ENCODE measurements around the gene TCF4.
A peak's percentile ranks its signal among the peaks of the same experiment; 100 is the strongest.

TCF4 gene

DNA sequence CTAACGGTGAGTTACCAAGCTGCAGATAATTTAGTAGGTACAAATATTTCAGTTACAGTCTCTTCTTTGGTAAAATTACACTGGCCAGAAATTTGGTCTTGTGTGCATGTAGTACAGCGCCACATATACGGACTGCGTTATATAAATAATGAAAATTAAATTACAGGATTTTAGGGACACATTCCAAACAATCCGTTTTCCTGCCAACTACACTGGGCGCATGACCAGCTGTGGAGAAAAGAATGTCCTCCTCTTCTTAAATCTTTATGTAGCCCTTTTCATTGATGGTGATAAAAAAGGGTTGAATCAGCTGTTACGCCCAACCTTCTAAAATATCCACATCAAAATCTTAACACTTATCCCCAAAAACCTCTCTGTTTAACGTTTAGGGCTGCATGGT is 37.5 kb downstream of the TCF4 start:
- TF ChIP-seq CTCF (IDR thresholded peaks at IDR 0.05; ENCODE audit: low read depth, low read length, missing control alignments): no peak
- DNase-seq (ENCODE audit: extremely low read depth, low read depth): no peak
- H3K4me3 ChIP-seq (replicated peaks; ENCODE audit: low read depth, low read length): no peak overlapping the region

DNA sequence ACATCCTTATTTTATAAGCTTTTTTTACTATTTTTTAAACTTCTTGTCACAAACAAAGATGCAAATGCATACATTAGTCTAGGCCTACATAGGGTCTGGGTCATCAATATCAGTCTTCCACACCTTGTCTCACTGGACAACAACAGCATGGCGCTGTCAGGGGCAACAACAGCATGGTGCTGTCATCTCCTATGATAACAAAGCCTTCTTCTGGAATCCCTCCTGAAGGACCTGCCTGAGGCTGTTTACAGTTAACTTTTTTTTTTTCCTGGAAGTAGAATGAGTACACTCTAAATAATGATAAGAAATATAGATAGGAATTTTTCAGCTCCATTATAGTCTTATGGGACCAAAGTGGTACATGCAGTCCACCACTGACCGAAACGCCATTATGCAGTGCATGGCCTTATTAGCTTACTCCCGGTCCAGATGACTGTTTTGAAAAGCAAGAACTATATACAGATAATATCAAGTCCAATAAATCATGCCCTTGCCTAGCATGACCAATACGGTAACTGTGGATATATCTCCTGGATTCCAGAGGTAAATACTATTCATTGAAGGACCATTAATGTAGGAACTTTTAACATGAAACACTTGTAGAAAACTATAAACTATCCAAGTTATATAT is 38.4 kb downstream of the TCF4 start:
- DNase-seq (ENCODE audit: extremely low read depth, low read depth): no peak
- H3K4me3 ChIP-seq (replicated peaks; ENCODE audit: low read depth, low read length): no peak overlapping the region
- no peak for TF ChIP-seq CTCF (IDR thresholded peaks at IDR 0.05; ENCODE audit: low read depth, low read length, missing control alignments)

- H3K4me3 ChIP-seq (replicated peaks; ENCODE audit: low read depth, low read length): no peak overlapping the region
- no peak for TF ChIP-seq CTCF (IDR thresholded peaks at IDR 0.05; ENCODE audit: low read depth, low read length, missing control alignments)
- no peak for DNase-seq (ENCODE audit: extremely low read depth, low read depth)
These were observed 40.3 kb downstream of the TCF4 start for GRCh38 chr18:55547705-55548056.

- TF ChIP-seq CTCF (IDR thresholded peaks at IDR 0.05; ENCODE audit: low read depth, low read length, missing control alignments): no peak
- DNase-seq (ENCODE audit: extremely low read depth, low read depth): peak; percentile 19
- peak overlapping the region; percentile 26 for H3K4me3 ChIP-seq (replicated peaks; ENCODE audit: low read depth, low read length)
These were observed 40.9 kb downstream of the TCF4 start for GRCh38 chr18:55546851-55547704.

DNA sequence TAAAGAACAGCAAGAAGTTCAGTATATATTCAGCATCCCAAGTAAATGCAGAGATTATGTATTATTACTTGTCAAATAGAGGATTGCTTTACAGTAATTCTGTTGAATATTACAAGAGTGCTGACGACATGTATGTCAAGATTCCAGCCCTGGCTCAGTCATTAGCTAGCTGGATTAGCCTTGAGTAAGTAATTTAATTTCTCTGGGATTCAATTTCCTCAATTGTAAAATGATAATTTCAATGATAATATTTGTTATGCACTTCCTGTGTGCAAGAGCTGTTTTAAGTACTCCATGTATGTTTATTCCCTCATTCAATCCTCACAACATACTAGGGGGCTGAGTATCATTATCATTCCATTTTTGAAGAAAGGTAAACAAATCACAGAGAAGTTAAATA is 44.0 kb downstream of the TCF4 start:
- TF ChIP-seq CTCF (IDR thresholded peaks at IDR 0.05; ENCODE audit: low read depth, low read length, missing control alignments): no peak
- no peak for DNase-seq (ENCODE audit: extremely low read depth, low read depth)
- H3K4me3 ChIP-seq (replicated peaks; ENCODE audit: low read depth, low read length): no peak overlapping the region

DNA sequence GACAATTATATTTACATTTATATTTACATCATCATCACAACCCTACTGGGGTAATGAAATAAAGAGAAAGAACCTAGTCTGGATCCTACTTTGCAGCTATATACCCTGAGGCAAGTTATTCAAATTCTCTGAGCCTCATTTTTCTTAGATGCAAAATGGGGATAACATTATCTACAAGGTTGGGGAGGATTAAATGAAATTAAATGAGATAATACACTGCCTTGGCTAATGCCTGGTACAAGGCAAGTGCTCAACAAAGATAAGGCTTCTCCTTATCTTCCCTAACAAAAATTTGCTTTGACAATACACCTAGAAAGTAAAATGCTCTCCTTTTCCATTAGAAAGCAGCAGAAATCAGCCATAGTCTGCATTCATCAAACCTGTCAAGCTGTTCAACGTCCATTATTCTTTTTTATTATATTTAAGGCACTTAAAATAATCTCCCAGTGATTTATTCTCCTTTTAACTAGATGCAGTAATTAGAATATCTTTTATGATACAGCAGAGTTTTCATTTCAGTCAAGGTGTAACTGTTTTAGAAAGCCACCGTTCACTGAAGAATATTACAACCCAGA is 44.8 kb downstream of the TCF4 start:
- TF ChIP-seq CTCF (IDR thresholded peaks at IDR 0.05; ENCODE audit: low read depth, low read length, missing control alignments): no peak
- H3K4me3 ChIP-seq (replicated peaks; ENCODE audit: low read depth, low read length): no peak overlapping the region
- DNase-seq (ENCODE audit: extremely low read depth, low read depth): no peak
